BJ (cell line): ENCODE data around the gene ANXA11. TPM values are rescaled to one million over a fixed set of nuclear protein-coding genes. Genes with fewer than 3 reads are reported as not detected.

ENCODE experiments used
- CTCF ChIA-PET: fragments of 350-600 bp; formaldehyde crosslinking; extraction: SDS; loops from one replicate; lab custom pipeline; 2021; ENCODE audit warnings: antibody characterized with exemption, inconsistent platforms; lab: Yijun Ruan, JAX
- POLR2A ChIA-PET: fragments of 300-600 bp; sonication (Branson Sonifier 250); formaldehyde crosslinking; extraction: SDS; loops from one replicate; lab custom pipeline; 2021; ENCODE audit warnings: antibody characterized with exemption; lab: Charles Lee
- DNase-seq: peaks from one replicate; pipeline ENCODE4 v3.0.0-alpha.2; 2011; ENCODE audit warnings: low read depth
- H3K27me3 ChIP-seq: 2 replicates; pipeline ENCODE4 v1.6.0; 2011; ENCODE audit warnings: low read length; ENCODE audit not compliant: control insufficient read depth, insufficient read depth
- H3K36me3 ChIP-seq: 2 replicates; pipeline ENCODE4 v1.5.1; 2011; ENCODE audit warnings: low read length; ENCODE audit not compliant: control insufficient read depth, insufficient read depth
- H3K4me3 ChIP-seq: 2 replicates; pipeline ENCODE4 v1.5.1; 2011; ENCODE audit warnings: low read depth, mild to moderate bottlenecking, control low read depth, low read length
- CTCF ChIP-seq: IDR thresholded peaks from 2 replicates; pipeline ENCODE4 v1.5.1; 2011; ENCODE audit warnings: low read depth, mild to moderate bottlenecking, control low read depth, inconsistent platforms, low read length, moderate library complexity; ENCODE audit not compliant: insufficient read depth
- polyA plus RNA-seq: library from polyadenylated mRNA; depleted of rRNA; stranded (reverse); fragments of >200 nt; gene quantifications from 2 replicates; pipeline ENCODE4 v1.2.3, GENCODE V29; 2011

Gene ANXA11
- polyA plus RNA-seq, 1 experiment, result 239 TPM

GRCh38 chr10:80158126-80158525, 47.2 kb downstream of the ANXA11 start:
- TF ChIP-seq CTCF, result no peak
- H3K27me3 ChIP-seq, result no peaks in the 10 kb centered on the region
- no peak for DNase-seq
- ChIA-PET CTCF (interaction anchor here (1.0 to 2.3 kb wide), 3 partner anchors 10 to 99 kb away, joined by 3 to 10 read pairs (median 5); no protein-coding TSS in a partner anchor), POLR2A (interaction anchor here (0.6 kb wide), 1 partner anchor 17 kb away, joined by 4 read pairs; no protein-coding TSS in a partner anchor)
- H3K4me3 ChIP-seq, result no peak overlapping the region
- peaks cover 45% of the 10 kb centered on the region for H3K36me3 ChIP-seq

GRCh38 chr10:80157561-80157960, 47.8 kb downstream of the ANXA11 start:
- no peak overlapping the region for H3K4me3 ChIP-seq
- no peaks in the 10 kb centered on the region for H3K27me3 ChIP-seq
- CTCF ChIA-PET, result interaction anchor here (0.6 to 2.3 kb wide), 3 partner anchors 11 to 1822 kb away, joined by 3 to 10 read pairs (median 5); no protein-coding TSS in a partner anchor
- TF ChIP-seq CTCF, result no peak
- peaks cover 46% of the 10 kb centered on the region for H3K36me3 ChIP-seq
- DNase-seq, result no peak
- POLR2A ChIA-PET, result no interaction called here

- Histone ChIP-seq H3K4me3 (no peak overlapping the region), H3K27me3 (no peaks in the 10 kb centered on the region), H3K36me3 (peaks cover 45% of the 10 kb centered on the region)
- ChIA-PET POLR2A (no interaction called here), CTCF (interaction anchor here (0.6 to 4.1 kb wide), 2 partner anchors 12 to 29 kb away, joined by 4 to 15 read pairs; no protein-coding TSS in a partner anchor)
- no peak for DNase-seq
- no peak for TF ChIP-seq CTCF
Measured at GRCh38 chr10:80156216-80156615, 49.1 kb downstream of the ANXA11 start.

GRCh38 chr10:80155696-80156215, 49.6 kb downstream of the ANXA11 start:
- Histone ChIP-seq H3K27me3 (no peaks in the 10 kb centered on the region), H3K36me3 (peaks cover 43% of the 10 kb centered on the region), H3K4me3 (no peak overlapping the region)
- ChIA-PET CTCF (interaction anchor here (0.6 to 4.1 kb wide), 2 partner anchors 12 to 29 kb away, joined by 4 to 15 read pairs; no protein-coding TSS in a partner anchor), POLR2A (interaction anchor here (0.6 kb wide), 2 partner anchors 12 to 21 kb away, joined by 3 to 7 read pairs; no protein-coding TSS in a partner anchor)
- DNase-seq, result no peak
- no peak for TF ChIP-seq CTCF

GRCh38 chr10:80154978-80155695, 50.2 kb downstream of the ANXA11 start:
- H3K4me3 ChIP-seq, result no peak overlapping the region
- peak; percentile 95 for DNase-seq
- no peaks in the 10 kb centered on the region for H3K27me3 ChIP-seq
- ChIA-PET CTCF (interaction anchor here (4.1 kb wide), 1 partner anchor 11 kb away, joined by 15 read pairs; no protein-coding TSS in a partner anchor), POLR2A (interaction anchor here (0.6 kb wide), 2 partner anchors 12 to 22 kb away, joined by 3 to 7 read pairs; no protein-coding TSS in a partner anchor)
- no peak for TF ChIP-seq CTCF
- peaks cover 39% of the 10 kb centered on the region for H3K36me3 ChIP-seq
